GM23338 (cell line): ENCODE measurements around the gene ABCF2. TPM values are rescaled to one million over a fixed set of nuclear protein-coding genes. Genes with fewer than 3 reads are reported as not detected.

Experiments used
- ATAC-seq: fragments of 200-7000 bp; cut with Tn5 transposase; 3 replicates; pipeline ENCODE4 v1.9.1; 2020
- DNase-seq: peaks from one replicate; pipeline ENCODE4 v3.0.0-alpha.2; 2015; ENCODE audit warnings: low spot score
- H2AFZ ChIP-seq: fragments of 200-600 bp; sonication (generic); 2 replicates; pipeline ENCODE4 v1.8.0; 2016; ENCODE audit warnings: antibody characterized with exemption, mild to moderate bottlenecking, moderate library complexity
- H3F3A ChIP-seq: fragments of 200-600 bp; sonication (generic); replicated peaks from 2 replicates; pipeline ENCODE4 v1.8.0; 2017; ENCODE audit warnings: antibody characterized with exemption, mixed run types, low read depth
- H3K27ac ChIP-seq: fragments of 200-600 bp; sonication (generic); 2 replicates; pipeline ENCODE4 v1.6.1; 2016; ENCODE audit warnings: low read depth
- H3K27me3 ChIP-seq: fragments of 200-600 bp; sonication (generic); 2 replicates; pipeline ENCODE4 v1.8.0; 2016; ENCODE audit warnings: mild to moderate bottlenecking, mixed run types, moderate library complexity; ENCODE audit not compliant: insufficient read depth
- H3K36me3 ChIP-seq: fragments of 200-600 bp; sonication (generic); 2 replicates; pipeline ENCODE4 v1.8.0; 2016; ENCODE audit warnings: mild to moderate bottlenecking; ENCODE audit not compliant: insufficient read depth
- H3K4me1 ChIP-seq: fragments of 200-600 bp; sonication (generic); 2 replicates; pipeline ENCODE4 v1.8.0; 2016; ENCODE audit warnings: mild to moderate bottlenecking, moderate library complexity; ENCODE audit not compliant: insufficient read depth
- H3K4me2 ChIP-seq: fragments of 200-600 bp; sonication (generic); 2 replicates; pipeline ENCODE4 v1.7.1; 2017; ENCODE audit warnings: mixed run types
- H3K4me3 ChIP-seq: fragments of 200-600 bp; sonication (generic); 2 replicates; pipeline ENCODE4 v1.6.1; 2016; ENCODE audit warnings: mixed run types
- H3K79me2 ChIP-seq: fragments of 200-600 bp; sonication (generic); replicated peaks from 2 replicates; pipeline ENCODE4 v1.8.0; 2017; ENCODE audit warnings: mild to moderate bottlenecking; ENCODE audit not compliant: insufficient read depth
- H3K9me2 ChIP-seq: fragments of 200-600 bp; sonication (generic); 2 replicates; pipeline ENCODE4 v1.8.0; 2017; ENCODE audit not compliant: insufficient read depth
- H4K20me1 ChIP-seq: fragments of 200-600 bp; sonication (generic); replicated peaks from 2 replicates; pipeline ENCODE4 v1.8.0; 2017; ENCODE audit warnings: mild to moderate bottlenecking; ENCODE audit not compliant: insufficient read depth
- H3K27ac Mint-ChIP-seq: 2 replicates; pipeline ENCODE4 v1.8.0; 2020; ENCODE audit warnings: inconsistent platforms, mild to moderate bottlenecking, moderate library complexity, mixed read lengths
- H3K27me3 Mint-ChIP-seq: 3 replicates; pipeline ENCODE4 v1.8.0; 2022; ENCODE audit warnings: low read depth, mild to moderate bottlenecking, moderate library complexity, mixed read lengths, inconsistent platforms; ENCODE audit not compliant: insufficient read depth, poor library complexity
- H3K36me3 Mint-ChIP-seq: 3 replicates; pipeline ENCODE4 v1.8.0; 2021; ENCODE audit warnings: low read depth, mild to moderate bottlenecking, inconsistent platforms, moderate library complexity, mixed read lengths
- H3K4me1 Mint-ChIP-seq: 3 replicates; pipeline ENCODE4 v1.8.0; 2020; ENCODE audit warnings: mild to moderate bottlenecking, inconsistent platforms, mixed read lengths
- H3K4me3 Mint-ChIP-seq: 3 replicates; pipeline ENCODE4 v1.8.0; 2021; ENCODE audit warnings: moderate library complexity, mild to moderate bottlenecking, inconsistent platforms, mixed read lengths
- H3K9me3 Mint-ChIP-seq: 3 replicates; pipeline ENCODE4 v1.8.0; 2020; ENCODE audit warnings: moderate library complexity, mild to moderate bottlenecking, inconsistent platforms, mixed read lengths
- CREB1 ChIP-seq: fragments of 250-450 bp; sonication (Bioruptor Pico); IDR thresholded peaks from 2 replicates; pipeline ENCODE4 v1.5.0; 2020; ENCODE audit warnings: low read depth, mild to moderate bottlenecking, moderate library complexity
- CTCF ChIP-seq, 2 experiments: fragments of 200-600 bp in 1 of 2; sonication (generic) in 1 of 2; conservative IDR thresholded peaks; 2 replicates each; pipeline versions ENCODE4 v1.5.1 to v1.6.1; 2016 to 2017; ENCODE audit warnings: antibody characterized with exemption in 2 of 2, low read depth in 2 of 2, mild to moderate bottlenecking in 2 of 2, moderate library complexity in 1 of 2
- EZH2 ChIP-seq: fragments of 200-600 bp; sonication (generic); IDR thresholded peaks from one replicate; pipeline ENCODE4 v1.8.0; 2017; ENCODE audit warnings: antibody characterized with exemption, mild to moderate bottlenecking, low read depth; ENCODE audit not compliant: unreplicated experiment
- EZH2phosphoT487 ChIP-seq: fragments of 200-600 bp; sonication (generic); IDR thresholded peaks from one replicate; pipeline ENCODE4 v1.8.1; 2018; ENCODE audit warnings: antibody characterized with exemption; ENCODE audit not compliant: unreplicated experiment
- NANOG ChIP-seq: IDR thresholded peaks from 2 replicates; pipeline ENCODE4 v1.6.1; 2016; ENCODE audit warnings: antibody characterized with exemption, borderline replicate concordance
- ZNF114 ChIP-seq: fragments of 250-450 bp; sonication (Bioruptor Pico); IDR thresholded peaks from 2 replicates; pipeline ENCODE4 v1.5.0; 2020; ENCODE audit warnings: mild to moderate bottlenecking, moderate library complexity
- ZNF331 ChIP-seq: fragments of 250-450 bp; sonication (Bioruptor Pico); IDR thresholded peaks from 2 replicates; pipeline ENCODE4 v1.5.0; 2020; ENCODE audit warnings: low read depth, mild to moderate bottlenecking, moderate library complexity
- polyA plus RNA-seq: library from polyadenylated mRNA; unstranded; fragments of >200 nt; fragmentation: Nextera tagmentation; extraction: Ambion mirVana; gene quantifications from 2 replicates; pipeline ENCODE4 v1.2.1, GENCODE V29; 2016
- total RNA-seq: library from RNA; depleted of rRNA; stranded (reverse); fragments of >200 nt; shearing (Covaris generic); gene quantifications from 2 replicates; pipeline ENCODE4 v1.2.3, GENCODE V29; 2014
- TF ChIP-seq, protein P1 (sequence below): fragments of 250-450 bp; sonication (Bioruptor Pico); IDR thresholded peaks from 2 replicates; pipeline ENCODE4 v1.5.0; 2020; ENCODE audit warnings: mild to moderate bottlenecking, moderate library complexity
- TF ChIP-seq, protein P2 (sequence below): IDR thresholded peaks from one replicate; pipeline ENCODE4 v1.6.1; 2018; ENCODE audit warnings: antibody characterized with exemption; ENCODE audit not compliant: unreplicated experiment

The ABCF2 gene
- total and polyA plus RNA-seq, 2 experiments from 2014 or later: 18.7 to 58.7 TPM

DNA sequence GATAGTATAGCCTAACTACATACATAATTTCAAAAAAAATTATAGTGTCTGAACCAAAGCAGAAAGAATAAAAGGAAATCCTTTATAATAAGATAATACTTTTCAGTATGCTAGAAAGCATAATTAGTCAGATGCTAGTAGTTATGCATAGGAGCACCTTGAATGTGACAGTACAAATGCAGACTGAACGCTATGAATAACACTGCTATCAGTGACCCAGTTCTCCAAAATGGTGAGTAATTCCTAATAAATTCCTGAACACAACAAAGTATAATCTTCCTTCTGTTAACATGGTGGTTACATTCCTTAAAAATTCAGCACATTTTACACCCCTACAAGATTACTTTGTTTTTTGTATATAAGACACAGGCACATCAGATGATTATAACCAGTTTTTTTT, 4.1 kb upstream of the ABCF2 start (continued):
- TF ChIP-seq NANOG (no peak), ZNF331 (CRISPR knock-in tag) (no peak)
- TF ChIP-seq, protein P1, sequence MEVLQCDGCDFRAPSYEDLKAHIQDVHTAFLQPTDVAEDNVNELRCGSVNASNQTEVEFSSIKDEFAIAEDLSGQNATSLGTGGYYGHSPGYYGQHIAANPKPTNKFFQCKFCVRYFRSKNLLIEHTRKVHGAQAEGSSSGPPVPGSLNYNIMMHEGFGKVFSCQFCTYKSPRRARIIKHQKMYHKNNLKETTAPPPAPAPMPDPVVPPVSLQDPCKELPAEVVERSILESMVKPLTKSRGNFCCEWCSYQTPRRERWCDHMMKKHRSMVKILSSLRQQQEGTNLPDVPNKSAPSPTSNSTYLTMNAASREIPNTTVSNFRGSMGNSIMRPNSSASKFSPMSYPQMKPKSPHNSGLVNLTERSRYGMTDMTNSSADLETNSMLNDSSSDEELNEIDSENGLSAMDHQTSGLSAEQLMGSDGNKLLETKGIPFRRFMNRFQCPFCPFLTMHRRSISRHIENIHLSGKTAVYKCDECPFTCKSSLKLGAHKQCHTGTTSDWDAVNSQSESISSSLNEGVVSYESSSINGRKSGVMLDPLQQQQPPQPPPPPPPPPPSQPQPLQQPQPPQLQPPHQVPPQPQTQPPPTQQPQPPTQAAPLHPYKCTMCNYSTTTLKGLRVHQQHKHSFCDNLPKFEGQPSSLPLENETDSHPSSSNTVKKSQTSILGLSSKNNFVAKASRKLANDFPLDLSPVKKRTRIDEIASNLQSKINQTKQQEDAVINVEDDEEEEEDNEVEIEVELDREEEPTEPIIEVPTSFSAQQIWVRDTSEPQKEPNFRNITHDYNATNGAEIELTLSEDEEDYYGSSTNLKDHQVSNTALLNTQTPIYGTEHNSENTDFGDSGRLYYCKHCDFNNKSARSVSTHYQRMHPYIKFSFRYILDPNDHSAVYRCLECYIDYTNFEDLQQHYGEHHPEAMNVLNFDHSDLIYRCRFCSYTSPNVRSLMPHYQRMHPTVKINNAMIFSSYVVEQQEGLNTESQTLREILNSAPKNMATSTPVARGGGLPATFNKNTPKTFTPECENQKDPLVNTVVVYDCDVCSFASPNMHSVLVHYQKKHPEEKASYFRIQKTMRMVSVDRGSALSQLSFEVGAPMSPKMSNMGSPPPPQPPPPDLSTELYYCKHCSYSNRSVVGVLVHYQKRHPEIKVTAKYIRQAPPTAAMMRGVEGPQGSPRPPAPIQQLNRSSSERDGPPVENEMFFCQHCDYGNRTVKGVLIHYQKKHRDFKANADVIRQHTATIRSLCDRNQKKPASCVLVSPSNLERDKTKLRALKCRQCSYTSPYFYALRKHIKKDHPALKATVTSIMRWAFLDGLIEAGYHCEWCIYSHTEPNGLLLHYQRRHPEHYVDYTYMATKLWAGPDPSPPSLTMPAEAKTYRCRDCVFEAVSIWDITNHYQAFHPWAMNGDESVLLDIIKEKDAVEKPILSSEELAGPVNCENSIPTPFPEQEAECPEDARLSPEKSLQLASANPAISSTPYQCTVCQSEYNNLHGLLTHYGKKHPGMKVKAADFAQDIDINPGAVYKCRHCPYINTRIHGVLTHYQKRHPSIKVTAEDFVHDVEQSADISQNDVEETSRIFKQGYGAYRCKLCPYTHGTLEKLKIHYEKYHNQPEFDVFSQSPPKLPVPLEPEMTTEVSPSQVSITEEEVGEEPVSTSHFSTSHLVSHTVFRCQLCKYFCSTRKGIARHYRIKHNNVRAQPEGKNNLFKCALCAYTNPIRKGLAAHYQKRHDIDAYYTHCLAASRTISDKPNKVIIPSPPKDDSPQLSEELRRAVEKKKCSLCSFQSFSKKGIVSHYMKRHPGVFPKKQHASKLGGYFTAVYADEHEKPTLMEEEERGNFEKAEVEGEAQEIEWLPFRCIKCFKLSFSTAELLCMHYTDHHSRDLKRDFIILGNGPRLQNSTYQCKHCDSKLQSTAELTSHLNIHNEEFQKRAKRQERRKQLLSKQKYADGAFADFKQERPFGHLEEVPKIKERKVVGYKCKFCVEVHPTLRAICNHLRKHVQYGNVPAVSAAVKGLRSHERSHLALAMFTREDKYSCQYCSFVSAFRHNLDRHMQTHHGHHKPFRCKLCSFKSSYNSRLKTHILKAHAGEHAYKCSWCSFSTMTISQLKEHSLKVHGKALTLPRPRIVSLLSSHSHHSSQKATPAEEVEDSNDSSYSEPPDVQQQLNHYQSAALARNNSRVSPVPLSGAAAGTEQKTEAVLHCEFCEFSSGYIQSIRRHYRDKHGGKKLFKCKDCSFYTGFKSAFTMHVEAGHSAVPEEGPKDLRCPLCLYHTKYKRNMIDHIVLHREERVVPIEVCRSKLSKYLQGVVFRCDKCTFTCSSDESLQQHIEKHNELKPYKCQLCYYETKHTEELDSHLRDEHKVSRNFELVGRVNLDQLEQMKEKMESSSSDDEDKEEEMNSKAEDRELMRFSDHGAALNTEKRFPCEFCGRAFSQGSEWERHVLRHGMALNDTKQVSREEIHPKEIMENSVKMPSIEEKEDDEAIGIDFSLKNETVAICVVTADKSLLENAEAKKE (CRISPR knock-in tag): no peak

DNA sequence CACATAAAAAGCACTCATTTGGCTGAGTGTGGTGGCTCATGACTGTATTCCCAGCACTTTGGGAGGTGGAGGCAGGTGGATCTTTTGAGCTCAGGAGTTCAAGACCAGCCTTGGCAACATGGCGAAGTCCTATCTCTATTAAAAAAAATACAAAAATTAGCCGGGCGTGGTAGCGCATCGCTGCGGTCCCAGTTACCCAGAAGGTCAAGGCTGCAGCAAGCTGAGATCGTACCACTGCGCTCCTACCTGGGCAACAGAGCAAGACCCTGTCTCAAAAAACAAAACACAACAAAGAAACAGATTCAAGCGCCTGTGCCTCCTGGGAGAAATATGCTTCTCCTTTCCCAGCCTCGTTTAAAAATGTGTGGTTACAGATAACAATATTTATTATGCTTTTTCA, 2.2 kb upstream of the ABCF2 start:
- H3K27ac Mint-ChIP-seq: no peak overlapping the region
- Histone ChIP-seq H3K36me3 (no peaks in the 10 kb centered on the region; the same call in 1 of the 2 replicates), H3K79me2 (peaks cover 32% of the 10 kb centered on the region), H3K27ac (no peak overlapping the region), H3K27me3 (no peaks in the 10 kb centered on the region), H3K9me2 (no peaks in the 10 kb centered on the region), H3F3A (peaks cover 9% of the 10 kb centered on the region), H3K4me3 (no peak overlapping the region), H3K4me1 (peaks cover 20% of the 10 kb centered on the region), H4K20me1 (peaks cover 17% of the 10 kb centered on the region; the same call in 1 of the 2 replicates), H2AFZ (no peak overlapping the region), H3K4me2 (no peak overlapping the region)
- peaks cover 28% of the 10 kb centered on the region for H3K36me3 Mint-ChIP-seq
- DNase-seq (no peak), ATAC-seq (no peak)
- H3K4me1 Mint-ChIP-seq: peaks cover 36% of the 10 kb centered on the region
- H3K4me3 Mint-ChIP-seq: no peak overlapping the region
- peaks cover 15% of the 10 kb centered on the region for H3K27me3 Mint-ChIP-seq
- H3K9me3 Mint-ChIP-seq: no peaks in the 10 kb centered on the region
- TF ChIP-seq CREB1 (CRISPR knock-in tag) (no peak), EZH2 (no peak), CTCF (conservative IDR thresholded peaks at IDR 0.05; ENCODE audit: low read depth in 2 of 2) (no peak), EZH2phosphoT487 (no peak), ZNF114 (no peak)
- TF ChIP-seq, protein P2, sequence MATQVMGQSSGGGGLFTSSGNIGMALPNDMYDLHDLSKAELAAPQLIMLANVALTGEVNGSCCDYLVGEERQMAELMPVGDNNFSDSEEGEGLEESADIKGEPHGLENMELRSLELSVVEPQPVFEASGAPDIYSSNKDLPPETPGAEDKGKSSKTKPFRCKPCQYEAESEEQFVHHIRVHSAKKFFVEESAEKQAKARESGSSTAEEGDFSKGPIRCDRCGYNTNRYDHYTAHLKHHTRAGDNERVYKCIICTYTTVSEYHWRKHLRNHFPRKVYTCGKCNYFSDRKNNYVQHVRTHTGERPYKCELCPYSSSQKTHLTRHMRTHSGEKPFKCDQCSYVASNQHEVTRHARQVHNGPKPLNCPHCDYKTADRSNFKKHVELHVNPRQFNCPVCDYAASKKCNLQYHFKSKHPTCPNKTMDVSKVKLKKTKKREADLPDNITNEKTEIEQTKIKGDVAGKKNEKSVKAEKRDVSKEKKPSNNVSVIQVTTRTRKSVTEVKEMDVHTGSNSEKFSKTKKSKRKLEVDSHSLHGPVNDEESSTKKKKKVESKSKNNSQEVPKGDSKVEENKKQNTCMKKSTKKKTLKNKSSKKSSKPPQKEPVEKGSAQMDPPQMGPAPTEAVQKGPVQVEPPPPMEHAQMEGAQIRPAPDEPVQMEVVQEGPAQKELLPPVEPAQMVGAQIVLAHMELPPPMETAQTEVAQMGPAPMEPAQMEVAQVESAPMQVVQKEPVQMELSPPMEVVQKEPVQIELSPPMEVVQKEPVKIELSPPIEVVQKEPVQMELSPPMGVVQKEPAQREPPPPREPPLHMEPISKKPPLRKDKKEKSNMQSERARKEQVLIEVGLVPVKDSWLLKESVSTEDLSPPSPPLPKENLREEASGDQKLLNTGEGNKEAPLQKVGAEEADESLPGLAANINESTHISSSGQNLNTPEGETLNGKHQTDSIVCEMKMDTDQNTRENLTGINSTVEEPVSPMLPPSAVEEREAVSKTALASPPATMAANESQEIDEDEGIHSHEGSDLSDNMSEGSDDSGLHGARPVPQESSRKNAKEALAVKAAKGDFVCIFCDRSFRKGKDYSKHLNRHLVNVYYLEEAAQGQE: no peak
